Breast epithelium (tissue), 3 donors: ENCODE data around the gene VGF.

Experiments
- CTCF ChIP-seq, 3 donors: fragments of 450-650 bp; IDR thresholded peaks; one replicate each; pipeline ENCODE4 v1.5.1; 2016 to 2017; ENCODE audit warnings: antibody characterized with exemption in 3 of 3, mild to moderate bottlenecking in 3 of 3, moderate library complexity in 3 of 3
- POLR2A ChIP-seq: fragments of 450-650 bp; IDR thresholded peaks from one replicate; pipeline ENCODE4 v1.6.1; 2016; ENCODE audit warnings: antibody characterized with exemption, mild to moderate bottlenecking, moderate library complexity

GRCh38 chr7:101189109-101189508 is 23.7 kb upstream of the VGF start:
- TF ChIP-seq CTCF (IDR thresholded peaks at IDR 0.05), result no peak
- TF ChIP-seq POLR2A, result no peak
